Measurements from ENCODE around the gene GPR156. TPM values are rescaled to one million over a fixed set of nuclear protein-coding genes. Genes with fewer than 3 reads are reported as not detected.

The GPR156 gene
- total and polyA plus RNA-seq, 9 of the 15 experiments (the other 6 are each of a cell fraction or from before 2014, with no cell fraction given): 0.07 to 0.14 (median 0.12) TPM; not detected in 5

DNA sequence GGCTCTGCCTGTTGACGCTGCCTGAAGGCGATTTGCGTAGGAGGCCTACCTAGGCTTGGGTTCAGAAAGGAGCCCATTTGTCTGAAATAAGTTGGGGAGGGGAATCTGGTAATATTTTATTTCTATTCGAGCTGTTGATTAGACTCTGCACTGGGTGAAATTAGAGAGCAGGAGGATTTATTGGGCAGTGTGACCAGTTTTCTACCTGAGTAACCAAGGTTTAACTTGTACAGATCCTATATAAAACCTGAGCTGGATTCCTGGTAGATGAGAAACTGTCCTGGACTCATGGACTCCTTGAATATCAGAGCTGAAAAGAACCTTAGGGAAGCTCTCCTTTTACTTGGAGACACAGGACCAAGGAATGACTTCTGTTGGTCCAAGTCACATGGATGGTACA lies 19.6 kb upstream of the GPR156 start:
- CTCF ChIA-PET (ENCODE audit: low intra/inter-chr PET ratio): no interaction called here
- no peaks in the 10 kb centered on the region for H3K27me3 ChIP-seq (ENCODE audit: control insufficient read depth in 2 of 2, insufficient read depth in 2 of 2, low read length in 2 of 2)
- H4K20me1 ChIP-seq (replicated peaks; ENCODE audit: control insufficient read depth, insufficient read depth, low read length): no peaks in the 10 kb centered on the region
- H3K36me3 ChIP-seq (ENCODE audit: control insufficient read depth, insufficient read depth, low read length): no peaks in the 10 kb centered on the region
- no peak overlapping the region for H2AFZ ChIP-seq (ENCODE audit: low read depth, low read length)
- H3K9me1 ChIP-seq (ENCODE audit: control insufficient read depth, insufficient read depth, low read length): no peaks in the 10 kb centered on the region
- in situ Hi-C loops (cut with MboI) (no loop called here), intact Hi-C loops (cut with micrococcal nuclease) (no loop called here)
- no peaks in the 10 kb centered on the region for H3K9me3 ChIP-seq (replicated peaks; ENCODE audit: control insufficient read depth, insufficient read depth, low read depth, low read length)
- DNase-seq (ENCODE audit: extremely low read depth in 1 of 4, low spot score in 3 of 4) (no peak), ATAC-seq (no peak), FAIRE-seq (no peak)
- H3K4me1 ChIP-seq (replicated peaks in 1 of 2; ENCODE audit: control insufficient read depth in 2 of 2, insufficient read depth in 2 of 2, low read length in 2 of 2): no peaks in the 10 kb centered on the region
- no peak overlapping the region for H3K4me3 ChIP-seq
- no peak overlapping the region for H3K27ac ChIP-seq (ENCODE audit: extremely low read depth, low read depth, low read length)
- no peak for TF ChIP-seq XRCC3 (IDR thresholded peaks at IDR 0.05)
- TF ChIP-seq NCOA4 (IDR thresholded peaks at IDR 0.05; ENCODE audit: partially characterized antibody): no peak
- TF ChIP-seq ZNF586 (CRISPR knock-in tag; conservative IDR thresholded peaks at IDR 0.05): no peak
- TF ChIP-seq PPARD (CRISPR knock-in tag; IDR thresholded peaks at IDR 0.05): no peak
- no peak for TF ChIP-seq FOS (IDR thresholded peaks at IDR 0.05; ENCODE audit: extremely low read depth, insufficient read length)
- TF ChIP-seq TAL1 (IDR thresholded peaks at IDR 0.05): no peak
- TF ChIP-seq BCOR (IDR thresholded peaks at IDR 0.05): no peak
- TF ChIP-seq ZNF140 (CRISPR knock-in tag; IDR thresholded peaks at IDR 0.05): no peak
- TF ChIP-seq NEUROD1 (IDR thresholded peaks at IDR 0.05; ENCODE audit: borderline replicate concordance, low read depth, low read length, partially characterized antibody): no peak
- no peak for TF ChIP-seq TBL1XR1 (IDR thresholded peaks at IDR 0.05; ENCODE audit: low read length in 2 of 2)
- no peak for TF ChIP-seq KLF13 (tag; IDR thresholded peaks at IDR 0.05; ENCODE audit: borderline replicate concordance, low read depth)
- TF ChIP-seq RBM15 (IDR thresholded peaks at IDR 0.05; ENCODE audit: insufficient read depth, low read length): no peak
- TF ChIP-seq ZNF785 (CRISPR knock-in tag; IDR thresholded peaks at IDR 0.05): no peak
- TF ChIP-seq BRCA1 (IDR thresholded peaks at IDR 0.05): no peak
- TF ChIP-seq BRCA1 (CRISPR knock-in tag; IDR thresholded peaks at IDR 0.05): no peak
- TF ChIP-seq POLR3A (IDR thresholded peaks at IDR 0.05; ENCODE audit: borderline replicate concordance, extremely low read depth, insufficient read depth, insufficient read length): no peak
- no TSS peak for BruUV-seq (replicated peaks)
- H3K79me2 ChIP-seq (ENCODE audit: control insufficient read depth, insufficient read depth, low read length): no peaks in the 10 kb centered on the region
- no peak overlapping the region for H3K4me2 ChIP-seq (ENCODE audit: insufficient read depth, low read length)
- WGBS (ENCODE audit: insufficient coverage, low coverage, missing lambda C conversion rate): 53% methylated on average over 4 of the region's 4 CpGs
- no peak overlapping the region for H3K9ac ChIP-seq (ENCODE audit: insufficient read depth in 1 of 2, low read depth in 2 of 2, low read length in 2 of 2)
- POLR2A ChIA-PET: no interaction called here

Data from K562 (cell line).